MM.1S (cell line): Measurements from ENCODE around the gene SETD1A.

ENCODE experiments used
- DNase-seq: peaks from one replicate; pipeline ENCODE4 v3.0.0-alpha.2; 2015
- H2AFZ ChIP-seq: fragments of 300-600 bp; sonication (generic); 2 replicates; pipeline ENCODE4 v1.6.0; 2016; ENCODE audit warnings: antibody characterized with exemption, low read length
- H3F3A ChIP-seq: fragments of 300-600 bp; sonication (generic); 2 replicates; pipeline ENCODE4 v1.6.1; 2016; ENCODE audit warnings: mild to moderate bottlenecking, antibody characterized with exemption, low read length, moderate library complexity, mixed read lengths; ENCODE audit not compliant: insufficient read depth
- H3K27ac ChIP-seq: fragments of 300-600 bp; sonication (generic); 2 replicates; pipeline ENCODE4 v1.5.1; 2016; ENCODE audit warnings: mild to moderate bottlenecking, low read length
- H3K27me3 ChIP-seq: fragments of 300-600 bp; sonication (generic); replicated peaks from 2 replicates; pipeline ENCODE4 v1.6.0; 2016; ENCODE audit warnings: low read length; ENCODE audit not compliant: insufficient read depth
- H3K36me3 ChIP-seq: fragments of 300-600 bp; sonication (generic); replicated peaks from 2 replicates; pipeline ENCODE4 v1.6.1; 2016; ENCODE audit warnings: mild to moderate bottlenecking, low read length, mixed read lengths; ENCODE audit not compliant: insufficient read depth
- H3K4me1 ChIP-seq: fragments of 300-600 bp; sonication (generic); 2 replicates; pipeline ENCODE4 v1.6.1; 2016; ENCODE audit warnings: low read length, mixed read lengths
- H3K4me2 ChIP-seq: fragments of 300-600 bp; sonication (generic); 2 replicates; pipeline ENCODE4 v1.6.0; 2016; ENCODE audit warnings: low read depth, low read length
- H3K4me3 ChIP-seq: fragments of 300-600 bp; sonication (generic); 2 replicates; pipeline ENCODE4 v1.5.1; 2016; ENCODE audit warnings: low read length, mixed read lengths
- H3K79me2 ChIP-seq: fragments of 300-600 bp; sonication (generic); 2 replicates; pipeline ENCODE4 v1.6.1; 2016; ENCODE audit warnings: mixed run types, low read length, mixed read lengths
- H3K9ac ChIP-seq: fragments of 300-600 bp; sonication (generic); 2 replicates; pipeline ENCODE4 v1.6.1; 2016; ENCODE audit warnings: low read length, mixed read lengths
- H3K9me2 ChIP-seq: fragments of 300-600 bp; sonication (generic); replicated peaks from 2 replicates; pipeline ENCODE4 v1.6.1; 2016; ENCODE audit warnings: mild to moderate bottlenecking, low read length, mixed read lengths; ENCODE audit not compliant: insufficient read depth
- H3K9me3 ChIP-seq: fragments of 300-600 bp; sonication (generic); replicated peaks from 2 replicates; pipeline ENCODE4 v1.6.1; 2016; ENCODE audit warnings: mild to moderate bottlenecking, low read length, mixed read lengths; ENCODE audit not compliant: insufficient read depth
- H4K20me1 ChIP-seq: fragments of 300-600 bp; sonication (generic); 2 replicates; pipeline ENCODE4 v1.6.1; 2016; ENCODE audit warnings: mild to moderate bottlenecking, low read length, moderate library complexity, mixed read lengths; ENCODE audit not compliant: insufficient read depth
- CTCF ChIP-seq: fragments of 300-600 bp; sonication (generic); IDR thresholded peaks from 2 replicates; pipeline ENCODE4 v1.5.1; 2016; ENCODE audit warnings: antibody characterized with exemption, low read length, mixed read lengths
- EZH2 ChIP-seq: fragments of 300-600 bp; sonication (generic); optimal IDR thresholded peaks from 2 replicates; pipeline ENCODE3; 2017; ENCODE audit warnings: low read depth, mild to moderate bottlenecking, antibody characterized with exemption, low read length, mixed read lengths
- EZH2phosphoT487 ChIP-seq: fragments of 300-600 bp; sonication (generic); IDR thresholded peaks from 2 replicates; pipeline ENCODE4 v1.6.1; 2018; ENCODE audit warnings: antibody characterized with exemption, low read length

Gene SETD1A

GRCh38 chr16:30914830-30915229 lies 42.7 kb upstream of the SETD1A start:
- Histone ChIP-seq H3K9me3 (no peaks in the 10 kb centered on the region), H3K4me2 (no peak overlapping the region), H3K9me2 (no peaks in the 10 kb centered on the region), H3K27ac (no peak overlapping the region), H3K79me2 (no peaks in the 10 kb centered on the region), H3K4me1 (no peaks in the 10 kb centered on the region), H3K27me3 (no peaks in the 10 kb centered on the region), H4K20me1 (no peaks in the 10 kb centered on the region), H3K9ac (no peak overlapping the region), H2AFZ (no peak overlapping the region), H3K4me3 (no peak overlapping the region), H3K36me3 (no peaks in the 10 kb centered on the region), H3F3A (no peaks in the 10 kb centered on the region)
- DNase-seq, result no peak
- TF ChIP-seq EZH2 (no peak), CTCF (no peak), EZH2phosphoT487 (no peak)

GRCh38 chr16:30918614-30919013 lies 38.9 kb upstream of the SETD1A start:
- H3K9ac ChIP-seq, result no peak overlapping the region
- TF ChIP-seq EZH2phosphoT487 (no peak), CTCF (no peak)
- H3K9me3 ChIP-seq, result no peaks in the 10 kb centered on the region
- H3K4me1 ChIP-seq, result 0 out of 2 replicates have a peak, but pooled peaks cover 6% of the 10 kb centered on the region
- H2AFZ ChIP-seq, result no peak overlapping the region
- H3K4me2 ChIP-seq, result no peak overlapping the region
- H3F3A ChIP-seq, result peaks cover 3% of the 10 kb centered on the region; the same call in 1 of the 2 replicates
- H3K27ac ChIP-seq, result no peak overlapping the region
- no peaks in the 10 kb centered on the region for H4K20me1 ChIP-seq
- DNase-seq, result no peak
- H3K9me2 ChIP-seq, result no peaks in the 10 kb centered on the region
- H3K27me3 ChIP-seq, result no peaks in the 10 kb centered on the region
- no peak overlapping the region for H3K4me3 ChIP-seq
- no peaks in the 10 kb centered on the region for H3K36me3 ChIP-seq
- peaks cover 3% of the 10 kb centered on the region; the same call in 1 of the 2 replicates for H3K79me2 ChIP-seq

- H3F3A ChIP-seq, result peaks cover 3% of the 10 kb centered on the region; the same call in 1 of the 2 replicates
- no peaks in the 10 kb centered on the region for H3K36me3 ChIP-seq
- 0 out of 2 replicates have a peak, but pooled peaks cover 6% of the 10 kb centered on the region for H3K4me1 ChIP-seq
- no peaks in the 10 kb centered on the region for H3K9me3 ChIP-seq
- peaks cover 3% of the 10 kb centered on the region; the same call in 1 of the 2 replicates for H3K79me2 ChIP-seq
- H3K4me3 ChIP-seq, result no peak overlapping the region
- TF ChIP-seq CTCF, result no peak
- TF ChIP-seq EZH2phosphoT487, result no peak
- no peak for TF ChIP-seq EZH2
- H3K27ac ChIP-seq, result no peak overlapping the region
- DNase-seq, result no peak
- no peaks in the 10 kb centered on the region for H4K20me1 ChIP-seq
- H3K4me2 ChIP-seq, result no peak overlapping the region
- no peak overlapping the region for H3K9ac ChIP-seq
- H3K9me2 ChIP-seq, result no peaks in the 10 kb centered on the region
- H3K27me3 ChIP-seq, result no peaks in the 10 kb centered on the region
- no peak overlapping the region for H2AFZ ChIP-seq
Measured at GRCh38 chr16:30920891-30921290, 36.7 kb upstream of the SETD1A start.
